ENCODE data around the gene MAP3K7CL.

- TF ChIP-seq, protein P1, sequence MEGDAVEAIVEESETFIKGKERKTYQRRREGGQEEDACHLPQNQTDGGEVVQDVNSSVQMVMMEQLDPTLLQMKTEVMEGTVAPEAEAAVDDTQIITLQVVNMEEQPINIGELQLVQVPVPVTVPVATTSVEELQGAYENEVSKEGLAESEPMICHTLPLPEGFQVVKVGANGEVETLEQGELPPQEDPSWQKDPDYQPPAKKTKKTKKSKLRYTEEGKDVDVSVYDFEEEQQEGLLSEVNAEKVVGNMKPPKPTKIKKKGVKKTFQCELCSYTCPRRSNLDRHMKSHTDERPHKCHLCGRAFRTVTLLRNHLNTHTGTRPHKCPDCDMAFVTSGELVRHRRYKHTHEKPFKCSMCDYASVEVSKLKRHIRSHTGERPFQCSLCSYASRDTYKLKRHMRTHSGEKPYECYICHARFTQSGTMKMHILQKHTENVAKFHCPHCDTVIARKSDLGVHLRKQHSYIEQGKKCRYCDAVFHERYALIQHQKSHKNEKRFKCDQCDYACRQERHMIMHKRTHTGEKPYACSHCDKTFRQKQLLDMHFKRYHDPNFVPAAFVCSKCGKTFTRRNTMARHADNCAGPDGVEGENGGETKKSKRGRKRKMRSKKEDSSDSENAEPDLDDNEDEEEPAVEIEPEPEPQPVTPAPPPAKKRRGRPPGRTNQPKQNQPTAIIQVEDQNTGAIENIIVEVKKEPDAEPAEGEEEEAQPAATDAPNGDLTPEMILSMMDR (IDR thresholded peaks at IDR 0.05), result no peak
- no peak for TF ChIP-seq POLR2A (IDR thresholded peaks at IDR 0.05)
- no peak for TF ChIP-seq EP300 (IDR thresholded peaks at IDR 0.05)
- TF ChIP-seq POLR2AphosphoS5 (IDR thresholded peaks at IDR 0.05), result no peak
These were observed 26.2 kb upstream of the MAP3K7CL start for GRCh38 chr21:29104239-29104708.
